ENCODE data around the gene PKD2L1. TPM values are rescaled to one million over a fixed set of nuclear protein-coding genes. Genes with fewer than 3 reads are reported as not detected.
"Not testable (repeated sequence)": the region's sequence is repeated elsewhere in the genome, so short reads cannot be mapped to it uniquely, and the experiment has no call there.

PKD2L1 gene
- total RNA-seq, 2 experiments from 2014 or later: not detected

DNA sequence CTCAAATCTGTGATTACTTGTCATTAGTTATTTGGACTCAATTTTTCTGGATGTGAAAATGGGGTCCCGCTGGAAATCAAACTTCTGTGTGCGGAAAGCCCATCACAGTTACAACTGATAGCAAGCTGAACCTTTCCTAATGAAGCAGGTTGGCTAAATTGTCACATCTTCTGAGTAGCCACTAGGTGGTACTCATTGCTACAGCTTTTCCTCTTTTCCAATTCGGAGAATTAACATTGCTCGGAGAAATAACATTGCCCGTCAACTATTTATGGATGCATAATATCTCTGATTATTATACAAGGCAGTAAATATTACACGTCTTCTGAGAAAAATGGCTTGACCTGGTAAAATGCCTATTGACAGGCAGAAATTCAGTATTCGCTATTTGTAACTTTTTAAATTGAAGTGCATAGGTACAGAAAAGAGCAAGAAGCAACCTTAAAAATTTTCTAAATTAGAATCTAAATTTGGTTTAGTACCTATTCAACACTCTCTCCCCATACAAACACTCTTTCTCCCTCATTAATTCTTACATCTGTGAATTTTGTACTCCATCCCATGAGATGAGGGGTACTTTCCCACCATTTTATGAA, 26.2 kb downstream of the PKD2L1 start:
- ChIA-PET CTCF (interaction anchor here (0.9 kb wide), 1 partner anchor 130 kb away, joined by 3 read pairs; no protein-coding TSS in a partner anchor), POLR2A (no interaction called here)

- POLR2A ChIA-PET, CTCF ChIA-PET: not testable (repeated sequence)
Measured at GRCh38 chr10:100301123-100301522, 28.9 kb downstream of the PKD2L1 start.

- POLR2A ChIA-PET: no interaction called here
- CTCF ChIA-PET: interaction anchor here (0.9 kb wide), 1 partner anchor 11 kb away, joined by 3 read pairs; the partner anchor contains the start of gene BLOC1S2
Measured at GRCh38 chr10:100297242-100297641, 32.8 kb downstream of the PKD2L1 start.

GRCh38 chr10:100293066-100293465, 37.0 kb downstream of the PKD2L1 start:
- POLR2A ChIA-PET: no interaction called here
- CTCF ChIA-PET: no interaction called here

- POLR2A ChIA-PET, CTCF ChIA-PET: not testable (repeated sequence)
Measured at GRCh38 chr10:100292300-100292699, 37.7 kb downstream of the PKD2L1 start.

DNA sequence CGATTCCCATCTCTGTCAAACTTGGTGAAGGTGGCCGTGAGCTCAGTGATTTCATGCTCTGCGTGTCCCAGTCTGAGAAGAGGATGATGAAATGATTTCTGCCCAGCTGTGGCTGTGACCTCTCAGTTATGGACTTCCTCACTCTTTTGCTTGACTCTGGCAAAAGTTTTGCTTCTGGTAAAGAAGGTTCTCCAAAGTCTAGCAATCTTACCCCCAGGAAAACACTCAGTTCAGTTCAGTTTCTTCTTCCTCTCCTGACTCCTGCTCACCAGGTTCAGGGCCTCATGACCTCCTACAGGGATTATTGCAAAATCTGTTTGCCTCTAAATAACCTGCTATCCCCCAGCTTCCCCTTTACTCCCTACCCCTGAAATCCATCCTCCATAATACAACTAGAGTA, 38.7 kb downstream of the PKD2L1 start:
- POLR2A ChIA-PET: no interaction called here

GRCh38 chr10:100289641-100290040, 40.4 kb downstream of the PKD2L1 start:
- POLR2A ChIA-PET: interaction anchor here (1.2 kb wide), 1 partner anchor 81 kb away, joined by 3 read pairs; no protein-coding TSS in a partner anchor
- CTCF ChIA-PET: no interaction called here

More for the DNA sequence above, 38.7 kb downstream of the PKD2L1 start:
- CTCF ChIA-PET: no interaction called here

GRCh38 chr10:100288196-100288595, 41.8 kb downstream of the PKD2L1 start:
- POLR2A ChIA-PET: no interaction called here

DNA sequence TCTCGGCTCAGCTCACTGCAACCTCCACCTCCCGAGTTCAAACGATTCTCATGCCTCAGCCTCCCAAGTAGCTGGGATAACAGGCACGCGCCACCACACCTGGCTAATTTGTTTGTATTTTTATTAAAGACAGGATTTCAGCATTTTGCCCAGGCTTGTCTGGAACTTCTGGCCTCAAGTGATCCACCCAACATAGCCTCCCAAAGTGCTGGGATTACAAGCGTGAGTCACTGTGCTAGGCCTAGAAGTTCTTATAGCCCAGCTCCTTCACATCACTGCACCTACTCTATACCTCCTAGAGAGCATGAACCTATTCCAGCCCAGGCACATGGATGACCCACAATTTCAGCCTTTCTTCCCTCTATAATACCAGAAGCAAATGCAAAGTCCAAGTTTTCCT, 42.3 kb downstream of the PKD2L1 start:
- POLR2A ChIA-PET: interaction anchor here (1.0 kb wide), 1 partner anchor 248 kb away, joined by 3 read pairs; the partner anchor contains the start of gene HIF1AN
- CTCF ChIA-PET: no interaction called here

More at GRCh38 chr10:100288196-100288595, 41.8 kb downstream of the PKD2L1 start:
- CTCF ChIA-PET: no interaction called here

GRCh38 chr10:100286051-100287033, 43.7 kb downstream of the PKD2L1 start, which contains the start of gene BLOC1S2:
BLOC1S2 (minus strand) TSS chr10:100286680; CDS start chr10:100286659, 21 bp downstream.
- ChIA-PET CTCF (interaction anchor here (0.9 kb wide), 1 partner anchor 11 kb away, joined by 3 read pairs; no protein-coding TSS in a partner anchor), POLR2A (interaction anchor here (0.5 to 1.0 kb wide), 4 partner anchors 87 to 759 kb away, joined by 3 to 7 read pairs (median 4); partner anchors contain the start of gene HIF1AN)

- CTCF ChIA-PET: interaction anchor here (0.9 kb wide), 1 partner anchor 13 kb away, joined by 3 read pairs; no protein-coding TSS in a partner anchor
- POLR2A ChIA-PET: not testable (repeated sequence)
Measured at GRCh38 chr10:100285326-100285725, 44.7 kb downstream of the PKD2L1 start.

GRCh38 chr10:100282907-100283306, 47.1 kb downstream of the PKD2L1 start:
- ChIA-PET POLR2A (no interaction called here), CTCF (no interaction called here)

DNA sequence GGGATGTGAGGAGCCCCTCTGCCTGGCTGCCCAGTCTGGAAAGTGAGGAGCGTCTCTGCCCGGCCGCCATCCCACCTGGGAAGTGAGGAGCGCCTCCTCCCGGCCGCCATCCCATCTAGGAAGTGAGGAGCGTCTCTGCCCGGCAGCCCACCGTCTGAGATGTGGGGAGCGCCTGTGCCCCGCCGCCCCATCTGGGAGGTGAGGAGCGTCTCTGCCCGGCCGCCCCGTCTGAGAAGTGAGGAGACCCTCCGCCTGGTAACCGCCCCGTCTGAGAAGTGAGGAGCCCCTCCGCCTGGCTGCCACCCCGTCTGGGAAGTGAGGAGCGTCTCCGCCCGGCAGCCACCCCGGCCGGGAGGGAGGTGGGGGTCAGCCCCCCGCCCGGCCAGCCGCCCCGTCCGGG, 53.1 kb downstream of the PKD2L1 start:
- POLR2A ChIA-PET, CTCF ChIA-PET: not testable (repeated sequence)

- POLR2A ChIA-PET: interaction anchor here (0.6 kb wide), 1 partner anchor 665 kb away, joined by 4 read pairs; no protein-coding TSS in a partner anchor
- CTCF ChIA-PET: interaction anchor here (0.5 kb wide), 1 partner anchor 214 kb away, joined by 3 read pairs; no protein-coding TSS in a partner anchor
Measured at GRCh38 chr10:100267239-100268104, 62.6 kb downstream of the PKD2L1 start, which contains the start of gene CWF19L1. CWF19L1 (minus strand) TSS chr10:100267638; CDS start chr10:100267593, 45 bp downstream.

DNA sequence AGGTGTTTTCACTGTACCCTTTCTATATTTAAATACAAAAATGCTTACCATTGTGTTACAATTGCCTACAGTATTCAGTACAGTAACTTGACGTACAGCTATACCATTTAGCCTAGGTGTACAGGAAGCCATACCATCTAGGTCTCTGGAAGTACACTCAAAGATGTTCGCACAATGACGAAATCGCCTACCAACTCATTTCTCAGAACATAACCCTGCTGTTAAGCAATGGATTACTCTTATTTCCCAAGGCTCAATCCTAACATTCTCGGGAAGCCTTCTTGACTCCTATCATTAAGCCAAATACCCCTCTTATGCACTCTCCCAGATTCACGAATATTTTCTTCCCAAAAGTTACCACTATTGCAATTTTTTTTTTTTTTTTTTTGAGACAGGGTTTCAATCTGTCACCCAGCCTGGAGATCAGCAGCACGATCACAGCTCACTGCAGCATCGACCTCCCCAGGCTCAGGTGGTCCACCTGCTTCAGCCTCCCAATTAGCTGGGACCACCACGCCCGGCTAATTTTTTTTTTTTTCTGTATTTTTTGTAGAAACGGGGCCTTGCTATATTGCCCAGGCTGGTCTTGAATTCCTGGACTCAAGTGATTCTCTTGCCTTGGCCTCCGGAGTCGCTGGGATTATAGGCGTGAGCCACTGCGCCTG, 64.1 kb downstream of the PKD2L1 start:
- CTCF ChIA-PET: no interaction called here

DNA sequence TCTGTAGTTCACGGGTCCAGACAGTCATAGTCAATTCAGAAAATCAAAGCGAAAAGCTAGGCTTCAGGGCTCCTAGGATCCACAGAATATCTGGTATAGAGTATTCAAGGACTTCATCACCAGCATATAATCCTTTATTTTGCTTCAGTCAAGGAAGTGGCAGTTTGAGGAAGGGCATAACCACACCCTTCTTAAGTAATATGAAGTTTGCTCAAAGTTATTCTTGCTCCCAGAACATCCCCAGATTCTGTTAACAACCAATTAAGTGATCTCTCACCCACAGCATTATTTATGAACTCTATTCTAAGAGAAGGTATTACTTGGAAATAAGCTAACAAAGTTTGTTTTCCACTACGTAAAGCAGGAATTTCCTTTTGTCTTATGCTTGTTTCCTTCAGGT, 75.8 kb downstream of the PKD2L1 start:
- POLR2A ChIA-PET: no interaction called here
- CTCF ChIA-PET: interaction anchor here (0.7 kb wide), 1 partner anchor 408 kb away, joined by 4 read pairs; no protein-coding TSS in a partner anchor

More for the DNA sequence above, 64.1 kb downstream of the PKD2L1 start:
- POLR2A ChIA-PET: interaction anchor here (0.6 kb wide), 1 partner anchor 240 kb away, joined by 3 read pairs; no protein-coding TSS in a partner anchor

- ChIA-PET CTCF (no interaction called here), POLR2A (no interaction called here)
Measured at GRCh38 chr10:100253041-100253440, 77.0 kb downstream of the PKD2L1 start.

- ChIA-PET CTCF (no interaction called here), POLR2A (no interaction called here)
Measured at GRCh38 chr10:100248820-100249219, 81.2 kb downstream of the PKD2L1 start.
